PC-9 (cell line): Measurements from ENCODE around the gene GLA. TPM values are rescaled to one million over a fixed set of nuclear protein-coding genes. Genes with fewer than 3 reads are reported as not detected.

ENCODE experiments used
- BruUV-seq: library from RNA; stranded (reverse); fragments of 400-500 nt; replicated peaks from 2 replicates; lab custom pipeline; 2021; lab: Mats Ljungman, UMichigan
- CTCF ChIA-PET: fragments of 300-600 bp; sonication (Branson Sonifier 250); formaldehyde crosslinking; loops from one replicate; lab custom pipeline; 2022; ENCODE audit warnings: antibody characterized with exemption; lab: Charles Lee
- POLR2A ChIA-PET: fragments of 300-600 bp; sonication (Branson Sonifier 250); formaldehyde crosslinking; loops from one replicate; lab custom pipeline; 2022; ENCODE audit warnings: antibody characterized with exemption; ENCODE audit not compliant: unreplicated experiment; lab: Charles Lee
- DNase-seq, 2 experiments: peaks; one replicate each; pipeline versions ENCODE4 v3.0.0 to v3.0.0-alpha.2; 2015 to 2022; ENCODE audit warnings: mixed read lengths in 1 of 2
- H2AFZ ChIP-seq: fragments of 200-600 bp; sonication (generic); 2 replicates; pipeline ENCODE4 v1.8.1; 2017; ENCODE audit warnings: antibody characterized with exemption
- H3F3A ChIP-seq: fragments of 200-600 bp; sonication (generic); 2 replicates; pipeline ENCODE4 v1.8.1; 2017; ENCODE audit warnings: antibody characterized with exemption, mild to moderate bottlenecking, low read depth; ENCODE audit not compliant: insufficient read depth
- H3K27ac ChIP-seq: fragments of 200-600 bp; sonication (generic); 2 replicates; pipeline ENCODE4 v1.6.1; 2016; ENCODE audit warnings: mixed run types
- H3K27me3 ChIP-seq: fragments of 200-600 bp; sonication (generic); 2 replicates; pipeline ENCODE4 v1.6.1; 2016; ENCODE audit warnings: low read depth, mixed run types; ENCODE audit not compliant: insufficient read depth
- H3K36me3 ChIP-seq: fragments of 200-600 bp; sonication (generic); 2 replicates; pipeline ENCODE4 v1.6.1; 2016; ENCODE audit warnings: low read depth, mixed run types
- H3K4me1 ChIP-seq: fragments of 200-600 bp; sonication (generic); replicated peaks from 2 replicates; pipeline ENCODE4 v1.6.1; 2016; ENCODE audit warnings: mixed run types; ENCODE audit not compliant: insufficient read depth
- H3K4me2 ChIP-seq: fragments of 200-600 bp; sonication (generic); 2 replicates; pipeline ENCODE4 v1.6.1; 2017; ENCODE audit warnings: mixed run types
- H3K4me3 ChIP-seq: fragments of 200-600 bp; sonication (generic); 2 replicates; pipeline ENCODE4 v1.6.1; 2016; ENCODE audit warnings: mixed run types
- H3K79me2 ChIP-seq: fragments of 200-600 bp; sonication (generic); 2 replicates; pipeline ENCODE4 v1.6.1; 2017; ENCODE audit warnings: low read depth, mixed run types
- H3K9me2 ChIP-seq: fragments of 200-600 bp; sonication (generic); 2 replicates; pipeline ENCODE4 v1.8.1; 2017; ENCODE audit warnings: mild to moderate bottlenecking; ENCODE audit not compliant: insufficient read depth
- H3K9me3 ChIP-seq: fragments of 200-600 bp; sonication (generic); 2 replicates; pipeline ENCODE4 v1.8.1; 2016; ENCODE audit warnings: low read depth; ENCODE audit not compliant: insufficient read depth
- H4K20me1 ChIP-seq: fragments of 200-600 bp; sonication (generic); 2 replicates; pipeline ENCODE4 v1.8.1; 2017; ENCODE audit not compliant: insufficient read depth
- CTCF ChIP-seq: fragments of 200-600 bp; sonication (generic); conservative IDR thresholded peaks from 2 replicates; pipeline ENCODE4 v1.6.1; 2017; ENCODE audit warnings: mixed run types, antibody characterized with exemption, mild to moderate bottlenecking, moderate library complexity
- EZH2 ChIP-seq: fragments of 200-600 bp; sonication (generic); IDR thresholded peaks from 2 replicates; pipeline ENCODE4 v1.8.0; 2017; ENCODE audit warnings: antibody characterized with exemption, low read depth
- intact Hi-C: fragments of 100-400 bp; cut with micrococcal nuclease; formaldehyde crosslinking; loops from one replicate; pipeline ENCODE4 v1.10.0; 2022; ENCODE audit not compliant: unreplicated experiment
- total RNA-seq: library from RNA; stranded (reverse); gene quantifications from 2 replicates; pipeline ENCODE4 v1.2.3, GENCODE V29; 2021

The GLA gene
- total RNA-seq, 1 experiment from 2014 or later = 80.5 TPM

- Histone ChIP-seq H3K4me1 (peaks cover 20% of the 10 kb centered on the region), H3F3A (peaks cover 11% of the 10 kb centered on the region), H3K4me3 (peak overlapping the region; percentile 93; the same call in 1 of the 2 replicates), H3K27me3 (no peaks in the 10 kb centered on the region), H2AFZ (no peak overlapping the region), H3K4me2 (peak overlapping the region; percentile 91), H4K20me1 (peaks cover 16% of the 10 kb centered on the region), H3K9me3 (no peaks in the 10 kb centered on the region), H3K79me2 (peaks cover 63% of the 10 kb centered on the region), H3K9me2 (no peaks in the 10 kb centered on the region), H3K27ac (no peak overlapping the region), H3K36me3 (peaks cover 6% of the 10 kb centered on the region; the same call in 1 of the 2 replicates)
- no TSS peak for BruUV-seq
- intact Hi-C loops = loop anchor here (10.0 kb wide), 1 partner anchor 674 kb away; no protein-coding TSS in a partner anchor
- TF ChIP-seq EZH2 (no peak), CTCF (no peak)
- DNase-seq = no peak
- POLR2A ChIA-PET = interaction anchor here (0.6 kb wide), 1 partner anchor 15 kb away, joined by 3 read pairs; no protein-coding TSS in a partner anchor
- CTCF ChIA-PET = no interaction called here
These were observed 2.7 kb upstream of the GLA start for GRCh38 chrX:101410461-101410860.

GRCh38 chrX:101409043-101409442, 1.3 kb upstream of the GLA start:
- CTCF ChIA-PET = no interaction called here

GRCh38 chrX:101408532-101408841, 762 bp upstream of the GLA start:
- Histone ChIP-seq H3K79me2 (peaks cover 83% of the 10 kb centered on the region), H3K36me3 (peaks cover 6% of the 10 kb centered on the region; the same call in 1 of the 2 replicates), H4K20me1 (peaks cover 16% of the 10 kb centered on the region), H3F3A (peaks cover 6% of the 10 kb centered on the region; the same call in 1 of the 2 replicates), H3K9me2 (no peaks in the 10 kb centered on the region), H3K4me2 (peak overlapping the region; percentile 91), H3K9me3 (no peaks in the 10 kb centered on the region), H3K27ac (peak overlapping the region; percentile 91), H3K4me1 (peaks cover 20% of the 10 kb centered on the region), H3K4me3 (peak overlapping the region; percentile 93), H2AFZ (peak overlapping the region; percentile 77; the same call in 1 of the 2 replicates), H3K27me3 (no peaks in the 10 kb centered on the region)
- BruUV-seq = TSS peak; percentile 63
- CTCF ChIA-PET = no interaction called here
- POLR2A ChIA-PET = no interaction called here
- peak; percentile 28; the same call in 1 of the 2 replicates for TF ChIP-seq CTCF
- no peak for TF ChIP-seq EZH2
- DNase-seq = no peak
- intact Hi-C loops = loop anchor here (5.0 kb wide), 2 partner anchors 209 to 761 kb away; partner anchors contain the start of gene ARMCX6

More at GRCh38 chrX:101409043-101409442, 1.3 kb upstream of the GLA start:
- intact Hi-C loops = loop anchor here (5.0 kb wide), 2 partner anchors 208 to 762 kb away; partner anchors contain the start of gene ARMCX6
- Histone ChIP-seq H3K27me3 (no peaks in the 10 kb centered on the region), H4K20me1 (peaks cover 16% of the 10 kb centered on the region), H3K4me3 (peak overlapping the region; percentile 93), H3K4me2 (peak overlapping the region; percentile 91), H3K79me2 (peaks cover 77% of the 10 kb centered on the region), H3F3A (peaks cover 11% of the 10 kb centered on the region; the same call in 1 of the 2 replicates), H3K9me3 (no peaks in the 10 kb centered on the region), H3K36me3 (peaks cover 6% of the 10 kb centered on the region; the same call in 1 of the 2 replicates), H3K9me2 (no peaks in the 10 kb centered on the region), H3K27ac (peak overlapping the region; percentile 91), H2AFZ (no peak overlapping the region), H3K4me1 (peaks cover 20% of the 10 kb centered on the region)
- no TSS peak for BruUV-seq
- POLR2A ChIA-PET = interaction anchor here (0.7 kb wide), 1 partner anchor 9 kb away, joined by 8 read pairs; no protein-coding TSS in a partner anchor
- TF ChIP-seq CTCF (no peak), EZH2 (no peak)
- DNase-seq = no peak
